T-cell (primary cell): ENCODE measurements around the gene C1QL3. TPM values are rescaled to one million over a fixed set of nuclear protein-coding genes. Genes with fewer than 3 reads are reported as not detected.

ENCODE experiments used
- ATAC-seq, 4 experiments: fragments of 200-7000 bp in 3 of 4; fragments of 150-1000 bp in 1 of 4; cut with Tn5 transposase; replicated peaks in 1 of 4; 1 replicate in 3 of 4; 2 replicates in 1 of 4; pipeline ENCODE4 v1.10.0; 2021; ENCODE audit warnings: moderate library complexity in 3 of 4, mild to moderate bottlenecking in 2 of 4, moderate number of reproducible peaks in 1 of 4
- CTCF ChIA-PET, 2 donors: fragments of 300-600 bp; sonication (Branson Sonifier 250); formaldehyde crosslinking; loops; one replicate each; lab custom pipeline; 2022; ENCODE audit warnings: antibody characterized with exemption in 2 of 2; lab: Charles Lee
- POLR2A ChIA-PET, 2 donors: fragments of 300-600 bp; sonication (Branson Sonifier 250); formaldehyde crosslinking; loops; one replicate each; lab custom pipeline; 2022; ENCODE audit warnings: antibody characterized with exemption in 2 of 2; lab: Charles Lee
- DNase-seq, 35 experiments: peaks; one replicate each; pipeline versions ENCODE4 v3.0.0 to v3.0.0-alpha.2; 2013 to 2023
- H3K27ac ChIP-seq: one replicate; pipeline ENCODE4 v1.5.1; 2013; ENCODE audit warnings: low read length
- H3K27me3 ChIP-seq, 2 experiments: replicated peaks in 1 of 2; 1 replicate in 1 of 2; 2 replicates in 1 of 2; pipeline versions ENCODE4 v1.6.1 to v1.7.0; 2013; ENCODE audit warnings: low read length in 1 of 2, mixed read lengths in 1 of 2; ENCODE audit not compliant: control insufficient read depth in 2 of 2, insufficient read depth in 2 of 2; ENCODE audit errors: extremely low read depth in 1 of 2
- H3K36me3 ChIP-seq, 2 donors: 1 replicate in 1 of 2; 2 replicates in 1 of 2; pipeline versions ENCODE4 v1.6.1 to v1.7.0; 2013; ENCODE audit warnings: low read length in 1 of 2; ENCODE audit not compliant: control insufficient read depth in 2 of 2, insufficient read depth in 1 of 2; ENCODE audit errors: extremely low read depth in 1 of 2
- H3K4me1 ChIP-seq, 2 experiments: 1 replicate in 1 of 2; 2 replicates in 1 of 2; pipeline versions ENCODE4 v1.6.1 to v1.7.0; 2013; ENCODE audit warnings: low read length in 2 of 2, mixed read lengths in 1 of 2; ENCODE audit not compliant: insufficient read depth in 2 of 2, control insufficient read depth in 1 of 2; ENCODE audit errors: extremely low read depth in 1 of 2
- H3K4me3 ChIP-seq, 2 donors: 1 replicate in 1 of 2; 2 replicates in 1 of 2; pipeline versions ENCODE4 v1.5.1 to v1.7.0; 2013; ENCODE audit warnings: mild to moderate bottlenecking in 2 of 2, low read length in 1 of 2, moderate library complexity in 1 of 2; ENCODE audit not compliant: control insufficient read depth in 1 of 2; ENCODE audit errors: extremely low read depth in 1 of 2
- H3K9me3 ChIP-seq: 2 replicates; pipeline ENCODE4 v1.7.0; 2013
- H3K27ac Mint-ChIP-seq, 2 donors: one replicate each; pipeline ENCODE4 v1.8.0; 2020 to 2021; ENCODE audit warnings: mild to moderate bottlenecking in 2 of 2, mixed read lengths in 2 of 2
- H3K27me3 Mint-ChIP-seq, 2 donors: one replicate each; pipeline ENCODE4 v1.8.0; 2021 to 2022; ENCODE audit warnings: mixed read lengths in 2 of 2
- H3K36me3 Mint-ChIP-seq: one replicate; pipeline ENCODE4 v1.8.0; 2021; ENCODE audit warnings: mixed read lengths
- H3K4me1 Mint-ChIP-seq, 3 donors: one replicate each; pipeline ENCODE4 v1.8.0; 2020 to 2022; ENCODE audit warnings: mixed read lengths in 3 of 3, mild to moderate bottlenecking in 1 of 3
- H3K4me3 Mint-ChIP-seq, 3 donors: one replicate each; pipeline ENCODE4 v1.8.0; 2020 to 2022; ENCODE audit warnings: mild to moderate bottlenecking in 3 of 3, mixed read lengths in 3 of 3, moderate library complexity in 3 of 3
- H3K9me3 Mint-ChIP-seq, 3 donors: one replicate each; pipeline ENCODE4 v1.8.0; 2020 to 2022; ENCODE audit warnings: mixed read lengths in 3 of 3
- WGBS: methylation state at CpG from one replicate; pipeline ENCODE4 v1.1.5; 2013; ENCODE audit warnings: missing lambda C conversion rate; ENCODE audit not compliant: insufficient coverage; 5-methylcytosine and 5-hydroxymethylcytosine counted together
- total RNA-seq, 35 experiments: library from RNA in 6 of 35; stranded (reverse) in 6 of 35; fragments of 120-200 nt in 1 of 35; gene quantifications; one replicate each; pipeline versions ENCODE4 v1.2.1 to v1.2.4 and lab custom pipeline; 2013 to 2026

The C1QL3 gene
- total RNA-seq, 5 donors from 2014 or later (not counting 1 experiment from before 2014, with no cell fraction given) = not detected

DNA sequence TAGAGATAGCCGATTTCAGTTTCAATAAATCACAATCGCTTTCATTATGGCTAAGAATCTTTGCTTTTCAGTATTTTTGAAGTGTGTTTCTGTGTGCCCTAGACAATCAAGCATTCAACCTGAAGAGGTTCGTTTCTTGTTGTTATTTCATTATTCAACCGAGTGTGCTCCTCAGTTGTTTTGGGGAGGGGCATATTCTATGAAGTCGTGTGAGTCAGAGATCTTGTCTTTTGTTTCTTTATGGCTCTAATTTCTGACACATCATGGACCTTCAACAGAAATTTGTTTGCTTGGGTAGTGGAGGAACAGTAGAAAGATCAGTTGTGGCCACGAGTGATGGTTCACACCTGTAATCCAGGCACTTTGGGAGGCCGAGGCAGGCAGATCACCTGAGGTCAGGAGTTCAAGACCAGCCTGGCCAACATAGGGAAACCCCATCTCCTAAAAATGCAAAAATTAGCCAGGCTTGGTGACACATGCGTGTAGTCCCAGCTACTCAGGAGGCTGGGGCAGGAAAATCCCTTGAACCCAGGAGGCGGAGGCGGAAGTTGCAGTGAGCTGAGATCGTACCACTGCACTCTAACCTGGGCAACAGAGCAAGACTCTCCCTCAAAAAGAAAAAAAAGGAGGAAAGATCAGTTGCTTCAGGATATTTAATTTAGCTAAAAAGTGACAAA is 38.3 kb downstream of the C1QL3 start:
- Mint-ChIP-seq H3K27me3 (no peaks in the 10 kb centered on the region), H3K4me1 (peaks cover 0 to 5% (median 4%) of the 10 kb centered on the region in 3 donors), H3K36me3 (peaks cover 37% of the 10 kb centered on the region), H3K4me3 (no peak overlapping the region), H3K9me3 (no peaks in the 10 kb centered on the region), H3K27ac (no peak overlapping the region)
- Histone ChIP-seq H3K36me3 (peaks cover 0 to 19% of the 10 kb centered on the region in 2 donors), H3K4me1 (no peaks in the 10 kb centered on the region), H3K27ac (no peak overlapping the region), H3K9me3 (no peaks in the 10 kb centered on the region), H3K4me3 (no peak overlapping the region), H3K27me3 (no peaks in the 10 kb centered on the region)
- ChIA-PET CTCF (no interaction called here), POLR2A (no interaction called here)
- DNase-seq (no peak), ATAC-seq (no peak)
- 91% methylated on average over 6 of the region's 11 CpGs for WGBS

DNA sequence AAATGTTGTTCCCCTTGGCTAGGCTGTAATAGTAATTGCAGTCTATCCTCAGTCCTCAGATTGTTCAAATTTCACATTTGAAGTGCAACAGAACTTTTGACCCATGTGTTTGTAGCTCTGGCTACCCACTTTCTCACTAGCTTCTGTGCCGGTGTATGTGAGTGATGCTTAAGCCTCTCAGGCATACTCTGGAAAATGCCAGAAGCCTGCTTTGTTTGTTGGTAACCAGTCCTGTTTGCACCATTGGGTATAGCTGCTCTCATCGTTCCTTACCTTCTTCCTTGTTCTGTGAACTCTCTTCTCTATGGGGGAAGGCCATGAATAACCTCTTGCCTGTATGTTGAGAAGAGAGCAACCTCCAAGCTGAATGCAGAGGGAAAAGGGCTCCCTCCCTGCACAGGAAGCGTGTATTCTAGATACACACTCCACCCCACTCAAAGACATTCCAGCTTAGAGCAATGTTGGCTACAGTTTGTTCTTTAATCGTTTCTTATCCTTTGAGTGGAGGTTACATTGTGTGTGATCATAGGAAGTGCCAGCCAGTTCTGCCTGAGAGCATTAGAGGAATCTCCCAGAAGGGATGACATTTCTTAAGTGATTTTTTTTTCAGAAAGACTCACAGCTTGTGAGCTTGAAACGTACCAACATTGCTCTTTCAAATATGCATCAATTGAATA is 40.5 kb downstream of the C1QL3 start:
- Mint-ChIP-seq H3K4me3 (no peak overlapping the region), H3K27me3 (no peaks in the 10 kb centered on the region), H3K4me1 (peaks cover 0 to 5% (median 4%) of the 10 kb centered on the region in 3 donors), H3K9me3 (no peaks in the 10 kb centered on the region), H3K36me3 (peaks cover 23% of the 10 kb centered on the region), H3K27ac (no peak overlapping the region)
- no CpG with 5 or more reads among the region's 5 CpGs for WGBS
- H3K9me3 ChIP-seq = no peaks in the 10 kb centered on the region
- H3K4me1 ChIP-seq = no peaks in the 10 kb centered on the region
- DNase-seq = no peak
- POLR2A ChIA-PET = no interaction called here
- H3K27ac ChIP-seq = no peak overlapping the region
- H3K36me3 ChIP-seq = peaks cover 0 to 7% of the 10 kb centered on the region in 2 donors
- ATAC-seq = no peak
- H3K27me3 ChIP-seq = no peaks in the 10 kb centered on the region
- CTCF ChIA-PET = no interaction called here
- no peak overlapping the region for H3K4me3 ChIP-seq

DNA sequence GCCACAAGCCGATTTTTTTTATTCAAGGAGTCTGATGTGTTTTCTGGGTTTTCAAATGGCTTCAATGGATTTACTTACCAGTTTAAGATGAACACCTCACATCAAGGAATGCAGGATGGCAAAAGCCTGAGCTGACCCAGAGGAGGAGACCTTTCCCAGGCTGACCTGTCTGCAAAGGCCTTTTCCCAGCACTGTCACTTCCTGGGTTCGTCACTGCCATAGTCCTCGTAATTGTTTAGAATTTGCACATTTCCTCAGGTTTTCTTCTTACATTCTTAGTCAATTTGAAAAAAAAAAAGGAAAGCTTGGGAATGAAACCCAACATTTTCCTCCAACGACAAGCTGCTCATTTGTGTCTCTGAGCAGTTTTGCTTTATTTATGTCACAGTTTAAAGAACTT is 42.9 kb downstream of the C1QL3 start:
- H3K27ac ChIP-seq = no peak overlapping the region
- DNase-seq = no peak

DNA sequence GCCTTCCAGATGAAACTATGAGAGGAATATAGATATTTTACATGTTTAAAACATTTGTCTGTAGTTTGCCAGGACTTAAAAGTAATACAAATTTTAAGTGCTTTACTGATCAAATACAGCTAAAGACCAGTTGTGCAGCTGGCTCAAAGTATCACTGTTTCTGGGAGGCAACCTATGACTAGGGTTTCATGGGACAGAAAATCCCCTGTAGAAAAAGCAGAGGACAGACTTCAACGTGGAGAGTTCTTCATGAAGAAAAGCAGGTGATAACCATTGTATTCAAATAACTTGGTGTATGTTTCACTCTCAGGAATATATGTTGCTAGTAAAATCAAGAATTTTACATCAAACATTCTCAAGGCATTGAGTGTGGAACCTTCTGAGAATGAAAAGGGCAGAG is 43.9 kb downstream of the C1QL3 start:
- no peaks in the 10 kb centered on the region for H3K27me3 ChIP-seq
- no peaks in the 10 kb centered on the region for H3K36me3 ChIP-seq
- no peak for DNase-seq
- ChIA-PET POLR2A (no interaction called here), CTCF (no interaction called here)
- no peaks in the 10 kb centered on the region for H3K9me3 ChIP-seq
- H3K36me3 Mint-ChIP-seq = peaks cover 22% of the 10 kb centered on the region
- peaks cover 0 to 5% (median 0%) of the 10 kb centered on the region in 3 donors for H3K4me1 Mint-ChIP-seq
- ATAC-seq = no peak
- no peak overlapping the region for H3K27ac ChIP-seq
- H3K9me3 Mint-ChIP-seq = no peaks in the 10 kb centered on the region
- WGBS = no CpG with 5 or more reads among the region's 1 CpG
- no peak overlapping the region for H3K4me3 ChIP-seq
- H3K4me3 Mint-ChIP-seq = no peak overlapping the region
- H3K27ac Mint-ChIP-seq = no peak overlapping the region
- H3K27me3 Mint-ChIP-seq = no peaks in the 10 kb centered on the region
- no peaks in the 10 kb centered on the region for H3K4me1 ChIP-seq

More for the DNA sequence above, 42.9 kb downstream of the C1QL3 start:
- ChIA-PET CTCF (interaction anchor here in 1 of 2 donors (0.6 kb wide), 1 partner anchor 576 kb away, joined by 3 read pairs; no protein-coding TSS in a partner anchor), POLR2A (no interaction called here)
- H3K9me3 Mint-ChIP-seq = no peaks in the 10 kb centered on the region
- H3K36me3 Mint-ChIP-seq = peaks cover 18% of the 10 kb centered on the region
- Histone ChIP-seq H3K4me1 (no peaks in the 10 kb centered on the region), H3K4me3 (no peak overlapping the region), H3K27me3 (no peaks in the 10 kb centered on the region), H3K36me3 (no peaks in the 10 kb centered on the region), H3K9me3 (no peaks in the 10 kb centered on the region)
- no peak overlapping the region for H3K4me3 Mint-ChIP-seq
- H3K4me1 Mint-ChIP-seq = peaks cover 0 to 5% (median 4%) of the 10 kb centered on the region in 3 donors
- WGBS = no CpG with 5 or more reads among the region's 4 CpGs
- H3K27ac Mint-ChIP-seq = no peak overlapping the region
- H3K27me3 Mint-ChIP-seq = no peaks in the 10 kb centered on the region
- ATAC-seq = no peak

DNA sequence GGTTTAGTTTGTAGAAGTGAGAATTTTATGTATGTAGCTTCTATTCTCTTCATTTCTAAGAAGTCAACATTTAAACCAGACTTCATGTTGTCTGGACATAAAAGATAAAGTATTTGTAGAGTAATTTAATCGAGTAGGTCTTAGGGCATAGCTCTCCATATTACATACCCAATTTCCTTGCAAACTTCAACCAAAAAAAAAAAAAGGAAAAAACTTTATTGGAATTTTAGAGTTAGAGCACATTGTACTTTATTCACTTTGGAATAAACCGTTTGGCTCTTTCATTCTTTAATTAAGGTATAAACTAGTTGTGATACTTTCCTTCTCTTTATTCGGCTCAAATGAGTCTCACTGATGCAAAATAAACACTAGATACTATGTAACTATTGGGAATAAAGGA is 48.9 kb downstream of the C1QL3 start:
- DNase-seq (no peak), ATAC-seq (no peak)
- Histone ChIP-seq H3K4me3 (no peak overlapping the region), H3K27me3 (no peaks in the 10 kb centered on the region), H3K36me3 (no peaks in the 10 kb centered on the region), H3K27ac (no peak overlapping the region), H3K4me1 (no peaks in the 10 kb centered on the region), H3K9me3 (no peaks in the 10 kb centered on the region)
- Mint-ChIP-seq H3K9me3 (no peaks in the 10 kb centered on the region), H3K4me1 (peaks cover 17 to 20% (median 17%) of the 10 kb centered on the region in 3 donors), H3K36me3 (peaks cover 34% of the 10 kb centered on the region), H3K27me3 (no peaks in the 10 kb centered on the region), H3K27ac (no peak overlapping the region), H3K4me3 (no peak overlapping the region)
- ChIA-PET CTCF (interaction anchor here in 1 of 2 donors (0.7 kb wide), 1 partner anchor 16 kb away, joined by 3 read pairs; no protein-coding TSS in a partner anchor), POLR2A (interaction anchor here in 1 of 2 donors (0.6 kb wide), 1 partner anchor 62 kb away, joined by 11 read pairs; no protein-coding TSS in a partner anchor)
- no CpG with 5 or more reads among the region's 3 CpGs for WGBS

DNA sequence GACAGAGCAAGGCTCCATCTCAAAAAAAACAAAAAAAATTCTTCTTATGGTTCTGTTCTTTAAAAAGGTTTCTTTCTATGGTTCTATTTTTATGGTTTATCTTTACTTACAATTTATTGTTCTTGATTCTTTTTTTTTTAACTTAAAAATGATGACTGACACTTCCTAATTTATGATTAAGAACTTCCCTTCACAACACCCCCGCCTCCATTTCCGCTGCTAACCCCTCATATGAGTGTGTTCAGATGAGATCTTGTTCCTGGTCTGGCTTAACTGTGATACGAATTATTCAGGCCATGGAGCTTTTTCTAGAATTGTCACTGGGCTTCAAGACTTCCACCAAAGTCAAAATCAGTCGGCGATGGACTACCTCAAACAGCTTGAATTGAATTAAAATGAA is 50.9 kb downstream of the C1QL3 start:
- Histone ChIP-seq H3K27me3 (no peaks in the 10 kb centered on the region), H3K4me3 (no peak overlapping the region), H3K27ac (no peak overlapping the region), H3K4me1 (no peaks in the 10 kb centered on the region), H3K9me3 (no peaks in the 10 kb centered on the region), H3K36me3 (no peaks in the 10 kb centered on the region)
- DNase-seq = peak in 15 of 35 experiments; percentile 2 to 40 (median 12)
- H3K4me1 Mint-ChIP-seq = peaks cover 19 to 22% (median 20%) of the 10 kb centered on the region in 3 donors
- H3K27me3 Mint-ChIP-seq = no peaks in the 10 kb centered on the region
- peak overlapping the region in 1 of 2 donors; percentile 61 for H3K27ac Mint-ChIP-seq
- no peaks in the 10 kb centered on the region for H3K9me3 Mint-ChIP-seq
- 28% methylated on average over 3 of the region's 5 CpGs for WGBS
- ChIA-PET POLR2A (interaction anchor here in 1 of 2 donors (0.6 kb wide), 1 partner anchor 17 kb away, joined by 3 read pairs; no protein-coding TSS in a partner anchor), CTCF (interaction anchor here in 1 of 2 donors (0.7 kb wide), 1 partner anchor 50 kb away, joined by 4 read pairs; no protein-coding TSS in a partner anchor)
- no peak overlapping the region for H3K4me3 Mint-ChIP-seq
- peaks cover 37% of the 10 kb centered on the region for H3K36me3 Mint-ChIP-seq
- peak in 1 of 4 experiments; percentile 32 for ATAC-seq
